HG03108 (cell line): ENCODE measurements around the gene PAQR4.

ENCODE experiments used
- ATAC-seq: cut with Tn5 transposase; IDR thresholded peaks from one replicate; pipeline ENCODE4 v1.9.1; 2021; ENCODE audit warnings: moderate library complexity; ENCODE audit not compliant: unreplicated experiment

The PAQR4 gene

DNA sequence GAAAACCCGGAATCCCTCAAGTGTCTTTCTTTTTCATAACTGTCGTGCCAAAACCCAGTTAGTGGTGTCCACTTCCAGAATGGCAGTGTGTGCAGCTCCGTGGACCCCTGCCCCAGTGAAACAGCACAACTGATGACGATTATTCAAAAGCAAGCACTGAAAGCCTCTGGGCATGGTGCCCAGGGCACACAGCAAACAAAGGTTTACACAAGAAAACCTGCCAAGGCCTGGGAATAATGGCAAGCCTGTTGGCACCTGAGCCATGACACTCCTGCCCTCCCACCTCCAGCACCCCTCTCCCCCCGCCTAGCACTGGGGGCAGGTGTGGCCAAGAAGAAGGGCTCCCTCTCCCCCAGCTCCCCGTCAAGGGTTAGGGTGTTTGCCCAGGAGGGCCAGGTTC lies 8.3 kb downstream of the PAQR4 start:
- ATAC-seq: no peak

GRCh38 chr16:2979669-2980226 lies 10.6 kb downstream of the PAQR4 start:
- ATAC-seq: no peak

GRCh38 chr16:2980227-2981176 lies 11.4 kb downstream of the PAQR4 start, which contains the start of gene PKMYT1:
Gene PKMYT1, minus strand, starts transcription at chr16:2980446. Its CDS starts 789 bp downstream, at chr16:2979657.
- ATAC-seq: peak; percentile 61

- no peak for ATAC-seq
Observed at GRCh38 chr16:2981177-2981898, 12.2 kb downstream of the PAQR4 start.

GRCh38 chr16:2981899-2982250 lies 12.7 kb downstream of the PAQR4 start:
- ATAC-seq: no peak

DNA sequence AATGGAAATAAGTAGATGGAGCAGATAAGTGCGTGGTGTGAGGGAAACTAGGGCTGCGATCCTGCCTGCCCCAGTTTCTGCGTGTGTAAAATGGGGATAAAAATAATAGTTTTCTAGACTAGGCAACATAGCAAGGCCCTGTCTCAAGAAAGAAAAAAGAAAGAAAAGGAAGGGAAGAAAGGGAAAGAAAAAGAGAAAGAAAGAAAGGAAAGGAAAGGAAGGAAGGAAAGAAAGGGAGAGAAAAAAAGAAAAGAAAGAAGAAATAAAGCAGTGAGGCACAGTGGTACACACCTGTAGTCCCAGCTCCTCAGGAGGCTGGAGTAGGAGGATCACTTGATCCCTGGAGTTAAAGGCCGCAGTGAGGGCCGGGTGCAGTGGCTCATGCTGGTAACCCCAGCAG lies 13.3 kb downstream of the PAQR4 start:
- no peak for ATAC-seq

DNA sequence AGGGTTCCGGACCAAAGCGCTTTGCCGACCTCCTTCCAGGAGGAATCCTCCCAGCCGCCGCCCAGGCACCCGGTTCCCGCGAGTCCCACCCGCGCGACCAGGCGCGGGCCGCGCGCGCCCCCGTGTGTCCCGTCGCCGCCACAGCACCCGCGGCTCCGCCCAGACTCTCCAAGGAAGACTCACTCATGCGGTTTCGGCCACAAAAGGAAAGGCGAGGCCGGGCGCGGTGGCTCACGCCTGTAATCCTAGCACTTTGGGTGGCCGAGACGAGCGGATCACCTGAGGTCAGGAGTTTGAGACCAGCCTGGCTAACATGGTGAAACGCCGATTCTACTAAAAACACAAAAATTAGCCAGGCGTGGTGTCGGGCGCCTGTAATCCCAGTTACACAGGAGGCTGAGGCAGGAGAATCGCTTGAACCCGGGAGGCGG lies 14.6 kb downstream of the PAQR4 start:
- peak; percentile 36 for ATAC-seq

DNA sequence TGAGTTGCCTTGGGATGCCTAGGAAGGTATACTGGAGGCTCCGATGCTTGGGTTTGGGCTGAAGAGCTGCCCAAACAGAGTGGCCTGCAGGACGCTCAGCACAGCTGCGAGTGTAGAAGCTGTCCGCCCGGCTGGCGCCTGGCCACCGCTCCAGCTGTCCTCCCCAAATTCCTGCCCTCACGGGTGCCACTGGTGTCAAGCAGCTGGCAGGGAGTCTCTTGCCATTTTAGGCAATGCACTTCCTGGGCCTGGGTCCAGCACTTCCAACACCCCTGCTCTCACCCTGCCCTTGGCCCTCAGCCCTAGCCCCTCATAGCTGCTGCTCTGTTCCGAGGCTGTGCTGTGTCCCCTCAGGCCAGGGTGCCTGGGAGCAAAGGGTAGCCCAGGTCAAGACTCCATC lies 16.3 kb downstream of the PAQR4 start:
- ATAC-seq: no peak

DNA sequence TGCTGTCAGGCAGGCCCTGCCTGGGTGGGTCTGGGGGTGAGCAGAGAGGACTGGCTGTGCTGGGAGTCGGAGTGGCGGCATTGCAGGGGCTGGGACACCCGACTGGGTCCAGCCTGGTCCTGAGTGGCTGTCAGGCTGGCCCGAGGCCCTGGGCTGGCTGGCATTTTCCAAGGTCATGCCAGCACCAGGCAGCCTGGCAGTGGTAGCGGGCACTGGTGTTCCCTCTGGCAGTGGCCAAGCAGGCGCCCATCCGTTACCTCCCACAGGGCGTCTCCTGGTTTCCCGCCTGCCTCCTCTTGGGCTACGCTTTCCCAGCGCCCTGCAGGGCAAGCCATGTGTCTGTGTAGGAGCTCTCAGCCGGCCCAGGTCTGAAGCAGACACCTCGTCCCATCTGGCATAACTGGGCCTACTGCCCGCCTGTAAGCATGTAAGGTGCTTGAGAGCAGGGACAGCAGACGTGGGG lies 16.8 kb downstream of the PAQR4 start:
- no peak for ATAC-seq

GRCh38 chr16:2986623-2987188 lies 17.6 kb downstream of the PAQR4 start:
- no peak for ATAC-seq

DNA sequence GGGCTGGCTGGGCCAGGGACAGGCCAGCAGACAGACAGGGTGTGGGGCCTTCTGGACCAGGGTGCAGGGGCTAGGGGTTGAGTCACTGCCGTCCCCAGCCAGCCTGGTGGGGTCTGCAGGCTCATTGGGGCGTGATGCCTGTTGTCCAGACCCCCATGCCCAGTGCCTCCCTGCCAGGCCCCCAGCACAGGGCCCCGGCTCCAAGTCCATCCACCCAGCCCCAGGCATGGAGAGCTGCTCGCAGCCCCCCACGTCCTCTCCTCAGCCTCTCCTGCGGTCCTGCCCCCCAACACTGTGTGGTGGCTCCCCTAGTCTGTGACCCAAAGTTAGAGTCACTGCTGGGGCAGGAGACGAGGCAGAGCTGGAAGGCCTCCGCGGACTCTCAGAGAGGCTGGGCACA lies 18.1 kb downstream of the PAQR4 start:
- ATAC-seq: no peak

GRCh38 chr16:2987833-2988232 lies 18.7 kb downstream of the PAQR4 start:
- ATAC-seq: no peak

- ATAC-seq: no peak
Observed at GRCh38 chr16:2988590-2989099, 19.5 kb downstream of the PAQR4 start.

- ATAC-seq: no peak
Observed at GRCh38 chr16:2990891-2991290, 21.7 kb downstream of the PAQR4 start.

DNA sequence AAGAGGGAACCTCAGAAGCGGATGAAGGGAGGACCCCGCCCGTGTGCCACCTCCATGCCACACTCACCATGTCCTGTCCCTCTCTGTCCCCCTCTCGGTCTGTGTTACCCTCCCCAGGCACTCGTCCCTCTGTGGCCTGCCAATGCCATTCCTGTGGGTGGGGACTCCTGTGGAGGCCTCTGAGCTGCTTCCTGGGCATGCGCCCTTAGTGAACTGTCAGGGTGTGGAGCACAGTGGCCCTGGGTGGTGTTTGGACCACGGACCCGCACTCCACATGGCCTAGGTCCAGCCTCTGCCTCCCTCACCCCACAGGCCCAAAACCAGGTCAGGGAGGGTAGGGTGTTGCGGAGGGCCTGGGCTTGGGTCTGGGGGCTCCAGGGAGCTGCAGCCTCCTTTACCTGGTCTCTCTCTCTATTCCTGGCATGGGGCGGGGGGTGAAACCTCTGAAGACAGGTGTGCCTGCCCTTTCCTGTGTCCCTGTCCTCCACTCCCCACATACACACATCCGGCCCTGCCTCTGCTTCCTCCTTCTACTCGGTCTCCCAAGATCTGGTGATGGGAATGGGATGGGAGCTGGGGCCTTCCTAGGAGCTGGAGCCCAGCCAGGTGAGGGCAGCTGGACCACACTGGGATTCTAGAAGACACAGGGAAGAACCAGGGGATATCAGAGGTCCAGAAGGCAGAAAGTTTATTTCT lies 22.6 kb downstream of the PAQR4 start:
- no peak for ATAC-seq

DNA sequence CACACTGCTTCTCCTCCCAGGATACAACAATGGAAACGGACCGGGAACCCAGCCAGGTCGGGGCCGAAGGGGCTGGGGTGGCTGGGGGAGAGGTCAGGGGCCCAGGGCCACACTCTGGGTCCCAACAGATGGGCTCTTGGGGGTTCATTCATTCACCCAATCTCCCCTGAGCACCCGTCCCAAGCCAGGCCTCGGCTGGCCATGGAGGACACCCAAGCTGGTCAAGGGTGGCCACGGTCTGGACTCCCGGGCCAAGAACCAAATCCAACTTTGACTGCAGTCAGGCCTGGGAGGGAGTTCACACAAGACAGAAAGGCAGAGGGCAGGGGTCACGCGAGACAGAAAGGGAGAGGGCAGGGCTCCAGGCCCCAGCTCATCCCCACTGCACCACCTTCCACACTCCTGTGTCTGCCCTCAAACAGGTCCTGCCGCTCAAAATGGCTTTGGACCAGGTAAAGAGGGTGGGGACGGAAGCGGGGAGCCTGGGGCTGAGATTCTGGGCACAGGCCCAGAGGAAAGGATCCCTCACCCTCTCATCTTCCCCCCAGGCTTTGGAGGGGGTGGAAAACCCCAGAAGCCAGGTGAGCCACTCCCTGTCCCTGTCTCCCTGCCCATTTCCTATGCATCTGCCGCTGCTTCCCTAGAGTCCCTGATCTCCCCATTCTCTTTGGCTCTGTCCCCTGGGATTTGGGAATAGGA lies 23.4 kb downstream of the PAQR4 start:
- no peak for ATAC-seq

DNA sequence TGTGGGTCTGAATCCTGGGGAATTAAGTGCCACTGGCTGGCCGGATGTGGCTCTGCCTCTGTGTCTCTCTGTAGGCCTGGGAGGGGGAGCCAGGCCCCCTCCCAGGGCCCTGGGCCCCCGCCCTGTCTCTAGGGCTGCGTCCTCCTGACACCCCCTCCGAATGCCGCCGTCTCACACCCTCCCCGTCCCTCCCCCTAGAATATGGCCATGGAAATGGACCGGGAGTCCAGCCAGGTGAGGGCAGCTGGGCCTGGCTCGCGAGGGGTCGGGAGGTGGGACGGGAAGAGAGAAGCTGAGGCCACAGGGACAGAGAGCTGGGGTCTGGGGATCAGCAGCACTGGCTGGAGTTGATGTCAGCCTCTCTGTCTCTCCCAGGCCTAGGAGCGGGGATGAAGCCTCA lies 27.1 kb downstream of the PAQR4 start:
- ATAC-seq: no peak

DNA sequence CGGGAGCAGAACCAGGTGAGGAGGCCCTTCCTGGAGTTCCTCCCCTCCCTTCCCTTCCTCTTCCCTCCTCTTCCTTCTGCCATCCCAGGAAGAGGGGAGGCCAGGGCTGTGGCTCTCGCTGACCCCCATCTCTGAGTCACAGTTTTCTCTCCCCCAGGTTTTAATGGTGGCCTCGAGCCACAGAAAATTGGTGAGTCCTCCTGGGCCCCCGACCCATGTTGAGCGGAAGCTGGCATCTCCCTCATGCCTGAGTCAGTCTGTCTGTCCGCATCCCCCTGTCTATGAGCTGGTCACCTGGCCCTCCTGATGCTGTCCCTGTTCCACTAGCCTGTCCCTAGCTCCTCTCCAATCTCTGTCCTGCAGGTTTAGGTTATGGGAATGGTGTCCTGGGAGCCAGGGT lies 30.8 kb downstream of the PAQR4 start:
- ATAC-seq: no peak

DNA sequence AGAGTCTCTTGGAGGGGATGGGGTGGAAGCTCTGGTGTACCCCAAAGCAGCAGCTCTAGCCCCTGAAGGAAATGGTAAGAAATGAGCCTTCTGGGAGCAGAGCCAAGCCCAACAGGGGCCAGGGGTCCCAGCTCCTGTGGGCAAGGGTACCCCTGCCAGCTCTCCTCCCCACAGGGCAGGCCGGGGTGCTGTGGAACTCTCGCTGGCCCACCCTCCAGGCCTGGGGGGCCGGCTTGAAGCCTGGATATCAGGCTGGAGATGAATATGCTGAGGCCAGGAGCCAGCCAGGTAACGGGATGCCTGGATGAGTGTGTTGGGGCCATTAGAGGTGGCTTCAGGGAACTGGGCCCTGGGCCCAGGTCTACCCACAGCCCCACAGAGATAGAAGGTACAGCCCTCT lies 31.4 kb downstream of the PAQR4 start:
- ATAC-seq: no peak

DNA sequence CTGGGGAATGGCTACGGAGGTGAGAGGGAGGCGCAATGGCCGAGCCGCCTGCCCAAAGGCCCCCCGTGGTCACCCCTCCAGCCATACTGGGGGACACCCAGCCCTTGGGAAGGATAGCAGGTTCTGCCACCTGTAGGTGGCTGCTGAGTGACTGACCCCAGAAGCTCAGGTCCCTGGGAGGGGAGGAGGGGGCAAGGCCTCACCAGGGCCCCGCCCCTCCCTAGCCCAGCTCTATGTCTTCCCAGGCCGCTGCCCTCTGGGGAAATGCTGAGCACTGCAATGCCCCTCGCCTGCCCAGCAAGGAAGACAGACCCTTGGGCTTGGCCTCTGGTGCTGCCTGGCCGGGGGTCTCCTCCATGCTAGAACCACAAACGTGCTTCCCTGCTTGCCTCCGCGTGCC lies 32.2 kb downstream of the PAQR4 start:
- ATAC-seq: no peak
